Measurements from ENCODE around the gene GAS6.

Gene GAS6

GRCh38 chr13:113850722-113851479 is 13.0 kb downstream of the GAS6 start:
- no peak for DNase-seq

DNA sequence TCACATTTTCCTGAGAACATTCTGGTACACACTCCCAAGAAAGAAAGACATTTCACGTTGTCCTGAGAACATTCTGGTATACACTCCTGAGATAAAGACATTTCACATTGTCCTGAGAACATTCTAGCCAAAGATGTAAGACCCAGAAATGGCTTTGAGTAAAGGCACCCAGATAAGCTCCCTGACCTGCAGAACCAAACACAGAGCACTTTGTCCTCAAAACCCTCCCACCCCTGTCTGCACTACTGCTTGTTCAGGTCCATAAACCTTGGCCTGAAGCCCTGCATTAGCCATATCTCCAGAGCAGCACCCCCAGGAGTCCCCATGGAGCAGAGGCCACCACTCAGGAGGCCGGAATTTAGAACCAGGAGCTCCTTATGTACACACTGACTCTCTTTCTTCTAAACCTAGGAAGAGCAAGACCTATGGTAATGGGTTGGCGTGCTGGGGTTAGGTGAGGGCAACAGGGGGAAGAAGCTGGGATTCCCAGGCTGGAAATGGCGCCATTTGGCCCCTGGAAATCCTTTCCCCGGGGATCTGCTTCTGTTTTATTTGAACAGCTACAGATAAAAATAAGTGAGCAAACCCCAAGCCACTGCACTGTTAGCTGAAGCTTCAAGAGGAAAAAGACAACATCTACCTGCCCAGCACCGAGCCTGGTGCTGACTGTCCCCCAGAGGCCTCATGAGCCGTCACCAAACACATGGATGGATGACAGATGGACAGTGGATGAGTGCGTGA is 13.7 kb downstream of the GAS6 start:
- DNase-seq = no peak

- no peak for DNase-seq
Observed at GRCh38 chr13:113849546-113849945, 14.3 kb downstream of the GAS6 start.

DNA sequence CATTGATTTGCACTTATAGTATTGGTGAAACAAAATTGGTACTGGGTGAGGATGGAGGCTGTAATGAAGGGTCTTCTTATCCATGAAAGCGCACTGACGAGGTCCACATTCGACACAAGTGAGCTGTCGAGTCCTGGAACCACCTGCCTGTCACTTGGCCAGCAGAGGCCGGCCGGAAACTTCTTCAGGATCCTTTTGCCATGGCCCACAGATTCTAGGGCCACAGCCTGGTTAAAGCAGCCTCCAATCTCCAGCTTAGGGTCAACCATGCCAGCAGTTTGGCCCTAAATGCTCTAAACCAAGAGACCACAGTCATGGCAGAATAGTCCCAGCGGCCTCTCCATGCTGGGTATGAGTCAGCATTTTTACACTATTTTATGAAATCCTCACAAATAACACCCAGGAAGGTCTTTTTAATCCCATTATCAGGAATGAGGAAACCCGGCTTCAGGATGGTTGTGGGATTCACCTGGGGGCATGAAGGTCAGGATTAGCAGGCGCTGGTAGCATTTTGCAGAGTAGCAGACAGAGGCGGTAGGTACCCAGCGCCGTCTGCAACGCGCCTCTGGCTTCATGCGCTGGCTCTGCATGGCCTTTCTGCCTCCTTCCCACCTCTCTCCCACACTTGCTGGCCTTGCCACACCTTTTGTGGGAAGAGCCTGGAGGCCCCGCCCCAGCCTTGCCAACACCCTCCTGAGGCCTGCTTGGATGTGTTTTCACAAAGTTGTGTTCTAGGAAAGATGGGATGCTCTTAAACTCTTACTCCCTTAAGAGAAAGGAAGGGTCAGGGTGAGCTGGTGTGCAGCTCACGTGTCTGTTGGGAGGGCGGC is 15.2 kb downstream of the GAS6 start:
- DNase-seq = no peak

- no peak for DNase-seq
Observed at GRCh38 chr13:113848020-113848419, 15.9 kb downstream of the GAS6 start.

- no peak for DNase-seq
Observed at GRCh38 chr13:113846636-113847318, 17.1 kb downstream of the GAS6 start.

DNA sequence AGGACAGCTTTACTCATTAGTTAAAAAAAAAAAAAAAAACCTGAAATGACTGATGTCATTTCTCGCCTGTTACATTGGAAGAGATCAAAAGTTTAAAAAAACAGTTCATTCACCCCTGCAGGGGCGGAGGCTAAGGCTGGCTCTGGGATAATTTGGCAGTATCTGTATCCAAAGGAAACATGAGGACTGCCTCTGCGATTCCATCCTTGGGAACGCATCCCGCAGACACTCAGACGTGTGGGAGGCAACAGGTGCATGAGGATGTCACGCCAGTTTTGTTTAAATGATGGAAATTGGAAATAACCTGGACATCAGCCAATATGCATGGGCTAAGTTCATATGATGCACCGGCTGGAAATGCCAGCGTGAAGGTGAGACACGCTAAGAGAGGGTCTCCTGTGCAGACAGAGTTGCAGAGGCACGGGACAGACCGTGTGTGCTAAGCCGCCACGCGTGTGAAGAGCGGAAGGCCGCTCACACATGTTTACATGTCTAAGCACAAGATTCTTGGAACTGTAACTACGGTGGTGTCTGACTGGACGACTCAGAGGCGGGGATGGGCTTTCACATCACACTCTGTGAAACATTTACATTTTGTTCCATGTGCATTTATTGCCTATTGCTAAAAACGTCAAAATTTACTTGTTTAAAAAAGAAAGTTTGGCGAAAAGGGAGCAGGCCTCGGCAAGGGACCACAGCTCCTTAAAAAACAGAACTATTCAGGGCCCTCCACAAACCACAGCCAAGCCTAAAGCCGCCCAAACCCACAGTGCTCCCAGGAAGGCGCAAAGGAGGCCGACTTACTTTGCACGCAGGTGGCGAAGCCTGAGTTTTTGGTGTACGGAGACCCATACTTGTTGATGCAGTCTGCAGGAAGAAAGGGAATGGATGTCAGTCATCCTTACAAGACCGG is 17.9 kb downstream of the GAS6 start:
- no peak for DNase-seq

GRCh38 chr13:113845055-113845454 is 18.8 kb downstream of the GAS6 start:
- no peak for DNase-seq

GRCh38 chr13:113843864-113844556 is 19.9 kb downstream of the GAS6 start:
- DNase-seq = no peak

- no peak for DNase-seq
Observed at GRCh38 chr13:113843063-113843654, 20.7 kb downstream of the GAS6 start.

GRCh38 chr13:113842336-113843062 is 21.4 kb downstream of the GAS6 start:
- no peak for DNase-seq

DNA sequence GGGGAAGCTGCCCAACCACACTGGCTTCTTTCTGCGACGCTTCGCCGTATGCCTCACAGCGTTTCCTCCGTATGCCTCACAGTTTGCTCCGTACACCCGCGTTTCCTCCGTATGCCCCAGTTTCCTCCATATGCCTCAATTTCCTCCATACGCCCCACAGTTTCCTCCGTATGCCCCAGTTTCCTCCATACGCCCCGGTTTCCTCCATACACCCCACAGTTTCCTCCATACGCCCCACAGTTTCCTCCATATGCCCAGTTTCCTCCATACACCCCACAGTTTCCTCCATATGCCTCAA is 22.6 kb downstream of the GAS6 start:
- DNase-seq = no peak

DNA sequence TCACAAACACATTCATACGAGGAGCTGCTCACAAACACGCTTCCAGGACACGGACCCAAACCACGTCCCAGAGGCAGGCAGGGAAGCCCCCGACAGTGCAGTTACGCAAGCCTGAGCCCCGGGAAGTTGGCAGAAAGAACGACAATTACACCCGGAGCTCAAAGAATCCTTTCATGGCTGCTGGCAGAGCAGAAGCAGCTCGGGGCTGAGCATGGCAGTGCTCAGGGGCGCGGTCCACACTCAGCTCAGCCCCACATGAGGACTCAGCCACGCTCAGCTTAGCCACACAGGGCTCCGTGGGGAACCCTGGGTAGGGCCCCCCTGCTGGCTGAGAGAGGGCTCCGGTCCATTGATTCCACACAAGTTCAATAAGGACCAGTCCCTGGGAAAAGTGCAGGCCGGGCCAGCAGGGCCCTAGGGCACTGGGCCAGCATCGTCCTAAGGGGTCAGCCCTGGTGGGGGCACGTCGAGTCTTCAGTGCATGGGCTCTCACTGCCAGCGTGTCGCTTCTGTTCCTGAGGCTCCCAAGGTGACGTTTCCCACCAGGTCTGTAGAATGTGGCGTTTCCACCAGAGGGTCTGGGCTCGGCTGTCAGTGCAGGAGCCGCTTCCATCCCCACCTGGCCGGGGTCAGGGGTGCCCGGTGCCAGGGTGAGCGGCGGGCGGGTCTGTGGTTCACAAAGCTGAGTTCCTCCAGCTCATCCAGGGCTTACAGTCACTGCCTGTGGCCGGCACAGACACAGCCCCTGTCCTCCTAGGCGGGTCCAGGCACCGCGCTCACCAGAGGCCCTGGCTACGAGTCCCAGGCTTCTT is 23.1 kb downstream of the GAS6 start:
- DNase-seq = no peak

- DNase-seq = no peak
Observed at GRCh38 chr13:113839536-113840204, 24.2 kb downstream of the GAS6 start.

GRCh38 chr13:113838711-113839201 is 25.1 kb downstream of the GAS6 start:
- no peak for DNase-seq

DNA sequence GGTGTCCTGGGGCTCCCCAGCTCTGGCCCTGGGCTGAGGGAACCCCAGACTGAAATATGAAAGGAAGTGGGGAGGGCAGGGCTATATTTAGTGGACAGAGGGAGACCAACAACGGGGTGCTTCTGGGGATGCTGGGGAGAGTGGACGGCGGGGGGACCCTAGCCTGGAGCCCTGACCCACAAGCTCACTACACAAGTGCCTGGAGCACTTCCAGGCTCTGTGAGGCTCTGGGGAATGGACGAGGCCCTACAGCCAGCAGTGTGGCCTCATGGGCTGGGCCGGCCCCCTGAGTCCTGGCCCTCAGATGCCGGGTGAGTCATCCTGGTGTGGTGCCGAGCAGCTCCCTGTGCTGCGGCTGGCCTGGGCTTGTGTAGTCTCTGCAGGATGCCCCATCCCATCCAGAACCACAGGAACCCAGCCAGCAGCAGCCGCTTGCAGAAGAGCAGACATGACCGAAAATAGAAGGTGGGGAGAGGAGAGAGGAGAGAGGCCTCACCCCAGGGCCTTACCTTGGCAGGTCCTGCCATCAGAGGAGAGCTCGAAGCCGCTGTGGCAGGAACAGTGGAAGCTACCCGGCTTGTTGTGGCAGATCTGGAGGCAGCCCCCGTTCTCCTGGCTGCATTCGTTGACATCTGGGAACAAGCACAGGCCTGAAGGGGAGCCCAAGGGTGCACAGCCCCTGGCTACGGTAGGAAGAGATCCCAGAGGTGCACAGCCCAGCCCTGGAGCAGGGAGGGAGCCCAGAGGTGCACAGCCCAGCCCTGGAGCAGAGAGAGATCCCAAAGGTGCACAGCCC is 26.1 kb downstream of the GAS6 start:
- no peak for DNase-seq

DNA sequence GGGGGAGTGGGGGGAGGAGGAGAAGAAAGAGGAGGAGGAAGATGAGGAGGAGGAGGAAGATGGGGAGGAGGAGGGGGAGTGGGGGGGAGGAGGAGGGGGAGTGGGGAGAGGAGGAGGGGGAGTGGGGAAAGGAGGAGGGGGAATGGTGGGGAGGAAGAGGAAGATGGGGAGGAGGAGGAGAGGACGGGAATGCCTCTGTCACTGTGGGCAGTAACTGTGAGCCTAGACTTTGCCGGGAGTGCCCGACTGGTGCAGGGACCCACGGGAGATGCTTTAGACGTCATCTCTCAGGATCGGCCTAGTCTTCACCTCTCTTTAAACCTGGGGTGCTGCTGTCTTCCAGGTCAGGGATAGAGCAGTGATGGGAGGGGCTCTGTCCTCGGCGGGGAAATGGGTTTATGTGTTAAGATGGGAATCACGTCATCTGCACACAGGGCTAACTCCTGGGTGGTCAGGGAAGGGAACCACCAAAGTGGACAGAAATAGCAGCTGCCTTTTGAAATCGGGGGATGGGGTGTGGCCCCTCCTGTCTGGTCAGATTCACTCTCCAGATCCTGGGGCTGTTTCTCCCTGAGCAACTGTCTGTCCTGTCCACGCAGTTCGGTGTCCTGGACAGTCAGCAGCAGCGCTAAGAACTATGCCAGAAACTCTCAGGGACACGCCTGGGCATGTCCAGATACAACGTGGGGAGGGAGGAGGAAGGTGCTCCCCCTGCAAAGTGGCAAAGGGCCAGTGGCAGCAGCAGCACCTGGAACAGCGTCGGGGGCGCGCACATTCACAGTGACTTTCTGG is 26.9 kb downstream of the GAS6 start:
- no peak for DNase-seq

All from AML-193 (cell line).